Esophagus muscularis mucosa (tissue), 4 donors: ENCODE data around the gene SUPT3H.

Experiments used
- EP300 ChIP-seq: sonication (generic); formaldehyde crosslinking; IDR thresholded peaks from one replicate; pipeline ENCODE4 v1.6.1; 2017; ENCODE audit warnings: antibody characterized with exemption
- POLR2A ChIP-seq: fragments of 450-650 bp; IDR thresholded peaks from one replicate; pipeline ENCODE4 v1.6.1; 2017; ENCODE audit warnings: antibody characterized with exemption, moderate library complexity, mild to moderate bottlenecking, low read depth
- POLR2AphosphoS5 ChIP-seq, 2 donors: sonication (generic); formaldehyde crosslinking; IDR thresholded peaks; one replicate each; pipeline ENCODE4 v1.6.1; 2017; ENCODE audit warnings: antibody characterized with exemption in 2 of 2
- TF ChIP-seq, protein P1 (sequence below), 3 experiments: fragments of 200-600 bp in 2 of 3; fragments of 450-650 bp in 1 of 3; sonication (generic) in 2 of 3; IDR thresholded peaks; one replicate each; pipeline ENCODE4 v1.5.1; 2017 to 2019; ENCODE audit warnings: antibody characterized with exemption in 3 of 3, mild to moderate bottlenecking in 2 of 3, moderate library complexity in 1 of 3

DNA sequence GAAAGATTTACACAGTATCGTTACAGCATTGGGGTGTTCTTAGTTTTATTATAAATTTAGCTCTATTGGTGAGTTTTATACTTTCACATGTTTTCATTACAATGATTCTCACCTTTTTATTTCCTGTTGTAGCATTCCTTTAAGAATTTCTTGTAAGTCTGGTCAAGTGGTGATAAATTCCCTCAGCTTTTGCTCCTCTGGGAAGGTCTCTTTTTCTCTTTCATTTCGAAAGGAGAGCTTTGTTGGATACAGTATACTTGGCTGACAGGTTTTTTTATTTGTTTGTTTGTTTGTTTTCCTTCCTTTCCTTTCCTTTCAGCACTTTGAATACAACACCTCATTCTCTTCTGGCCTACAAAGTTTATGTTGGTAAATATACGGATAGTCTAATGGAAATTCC is 299.3 kb downstream of the SUPT3H start:
- TF ChIP-seq, protein P1, sequence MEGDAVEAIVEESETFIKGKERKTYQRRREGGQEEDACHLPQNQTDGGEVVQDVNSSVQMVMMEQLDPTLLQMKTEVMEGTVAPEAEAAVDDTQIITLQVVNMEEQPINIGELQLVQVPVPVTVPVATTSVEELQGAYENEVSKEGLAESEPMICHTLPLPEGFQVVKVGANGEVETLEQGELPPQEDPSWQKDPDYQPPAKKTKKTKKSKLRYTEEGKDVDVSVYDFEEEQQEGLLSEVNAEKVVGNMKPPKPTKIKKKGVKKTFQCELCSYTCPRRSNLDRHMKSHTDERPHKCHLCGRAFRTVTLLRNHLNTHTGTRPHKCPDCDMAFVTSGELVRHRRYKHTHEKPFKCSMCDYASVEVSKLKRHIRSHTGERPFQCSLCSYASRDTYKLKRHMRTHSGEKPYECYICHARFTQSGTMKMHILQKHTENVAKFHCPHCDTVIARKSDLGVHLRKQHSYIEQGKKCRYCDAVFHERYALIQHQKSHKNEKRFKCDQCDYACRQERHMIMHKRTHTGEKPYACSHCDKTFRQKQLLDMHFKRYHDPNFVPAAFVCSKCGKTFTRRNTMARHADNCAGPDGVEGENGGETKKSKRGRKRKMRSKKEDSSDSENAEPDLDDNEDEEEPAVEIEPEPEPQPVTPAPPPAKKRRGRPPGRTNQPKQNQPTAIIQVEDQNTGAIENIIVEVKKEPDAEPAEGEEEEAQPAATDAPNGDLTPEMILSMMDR (IDR thresholded peaks at IDR 0.05): no peak
- TF ChIP-seq POLR2AphosphoS5 (IDR thresholded peaks at IDR 0.05): no peak
- TF ChIP-seq EP300: no peak
- no peak for TF ChIP-seq POLR2A
